GM18517 (cell line): Measurements from ENCODE around the gene NUP210.

ENCODE experiments used
- ATAC-seq: cut with Tn5 transposase; IDR thresholded peaks from one replicate; pipeline ENCODE4 v1.9.1; 2021; ENCODE audit warnings: mild to moderate bottlenecking, moderate library complexity; ENCODE audit not compliant: unreplicated experiment

NUP210 gene

DNA sequence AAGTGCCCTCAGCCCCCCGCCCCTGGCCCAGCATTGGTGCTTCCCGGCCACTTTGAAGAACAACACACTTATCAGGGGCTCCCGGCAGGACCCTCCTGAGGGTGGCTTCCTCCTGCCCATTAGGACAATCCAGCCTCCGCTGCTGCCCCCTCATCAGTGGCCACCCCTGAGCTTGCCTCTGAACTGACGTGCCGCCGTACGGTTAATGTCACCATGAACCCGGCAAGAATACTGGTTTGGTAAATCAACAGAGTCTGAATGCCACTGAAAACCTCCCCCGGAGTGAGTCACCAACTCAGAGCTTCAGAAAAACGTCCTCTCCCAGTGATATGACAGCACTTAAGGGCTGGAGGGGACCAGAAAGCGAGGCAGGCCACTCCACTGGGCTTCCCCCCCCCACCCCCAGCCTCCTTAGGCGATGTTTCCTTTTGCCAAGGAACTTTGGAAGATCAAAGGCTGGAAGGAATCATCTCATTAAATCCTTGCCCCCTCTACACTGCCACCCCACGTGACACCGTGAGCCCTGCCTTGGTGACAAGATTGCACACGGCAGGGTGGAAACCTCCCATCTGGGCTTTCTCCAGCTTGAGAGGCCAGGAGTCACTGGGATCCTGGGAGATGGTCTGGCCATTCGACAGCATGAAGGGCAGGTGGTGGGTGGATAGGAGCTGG lies 142.1 kb downstream of the NUP210 start:
- ATAC-seq: no peak

DNA sequence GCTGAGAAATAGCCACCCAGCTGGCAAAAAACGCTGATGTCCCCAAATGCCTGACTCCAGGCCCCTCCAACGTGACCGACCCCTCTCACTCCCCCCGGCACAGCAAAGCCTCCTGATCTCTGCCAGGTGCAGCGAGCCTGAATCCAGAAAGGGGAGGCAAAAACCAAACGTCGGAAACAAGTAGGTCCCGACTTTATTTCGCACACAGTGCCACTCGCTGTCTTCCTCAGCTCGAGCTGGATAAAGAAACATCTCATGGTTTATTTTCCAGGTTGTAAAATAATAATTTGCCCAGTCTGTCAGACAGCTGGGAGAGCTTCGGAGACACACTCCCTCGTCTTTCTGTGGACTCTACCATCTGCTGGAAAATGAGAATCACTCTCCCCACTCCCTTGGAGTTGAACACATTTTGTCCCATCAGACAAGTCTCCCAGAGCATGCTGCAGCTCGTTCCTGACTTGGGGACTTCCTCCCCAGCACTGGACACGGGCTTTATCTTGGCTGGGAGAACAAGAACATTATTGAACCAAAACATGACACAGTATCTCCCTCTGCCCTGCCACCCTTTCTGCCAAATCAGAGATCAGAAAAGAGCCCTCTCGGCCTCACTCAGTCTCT lies 142.8 kb downstream of the NUP210 start:
- no peak for ATAC-seq

DNA sequence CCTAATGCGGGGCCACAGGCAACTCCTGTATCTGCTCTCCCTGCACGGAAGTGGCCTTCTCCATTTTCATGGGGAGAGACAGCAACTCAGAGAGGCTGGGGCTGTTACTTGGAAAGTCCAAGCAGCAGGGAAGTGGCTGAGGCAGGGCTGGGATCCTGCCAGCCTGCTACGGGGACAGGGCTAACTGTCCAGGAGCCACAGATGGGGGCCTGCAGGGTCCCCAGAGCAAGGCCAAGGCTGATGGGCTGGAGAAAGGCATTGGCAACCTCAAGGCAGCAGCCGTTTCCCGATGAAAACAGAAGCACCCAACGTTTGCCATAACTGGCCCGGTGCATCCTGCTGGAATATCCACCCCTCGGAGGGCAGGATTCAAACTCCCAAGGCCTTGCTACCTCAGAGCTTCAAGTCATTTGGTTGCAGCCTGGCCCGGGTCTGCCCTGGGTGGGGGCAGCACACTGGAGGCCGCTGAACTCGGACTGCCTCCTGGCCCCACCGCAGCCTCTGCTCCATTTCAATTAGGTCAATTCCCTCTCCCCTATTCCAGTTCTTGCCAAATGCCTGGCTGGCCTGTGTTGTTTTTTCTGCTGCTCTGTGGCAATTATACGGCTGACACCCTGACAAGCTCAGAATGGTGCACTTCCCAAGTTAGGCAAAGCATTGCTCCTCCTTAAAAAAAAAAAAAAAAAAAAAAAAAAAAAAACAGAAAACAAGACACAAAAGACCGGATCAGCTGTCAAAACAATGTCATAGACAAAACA lies 143.5 kb downstream of the NUP210 start:
- no peak for ATAC-seq

DNA sequence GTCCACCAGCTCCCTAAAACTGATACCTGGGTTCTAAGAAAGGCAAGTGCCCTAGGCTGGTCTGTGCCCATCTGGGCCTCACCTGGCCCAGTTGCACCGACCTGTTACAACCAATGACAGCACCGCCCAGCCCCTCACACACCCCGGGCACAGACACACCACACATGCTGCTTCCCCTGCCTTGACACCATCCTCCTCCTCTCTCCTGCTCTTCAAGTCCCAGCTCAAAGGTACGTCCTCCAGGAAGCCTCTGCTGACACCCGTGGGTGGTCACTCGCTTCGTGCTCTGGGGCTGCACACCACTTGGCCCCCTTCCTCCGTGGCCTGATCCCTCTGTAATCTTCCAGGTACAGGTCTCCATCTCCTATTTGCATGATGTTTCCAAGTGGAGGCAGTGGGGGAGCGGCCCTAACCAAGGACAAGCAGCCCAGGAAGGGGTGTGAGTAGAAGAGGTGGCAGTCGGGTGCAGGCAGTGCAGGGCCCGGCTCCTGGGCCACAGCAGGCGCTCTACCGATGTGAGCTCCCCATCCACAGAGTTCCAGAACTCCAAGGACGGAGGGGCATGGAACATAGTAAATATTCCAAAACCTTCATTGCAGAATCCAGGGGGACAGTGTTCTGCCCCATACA lies 144.6 kb downstream of the NUP210 start:
- ATAC-seq: no peak

DNA sequence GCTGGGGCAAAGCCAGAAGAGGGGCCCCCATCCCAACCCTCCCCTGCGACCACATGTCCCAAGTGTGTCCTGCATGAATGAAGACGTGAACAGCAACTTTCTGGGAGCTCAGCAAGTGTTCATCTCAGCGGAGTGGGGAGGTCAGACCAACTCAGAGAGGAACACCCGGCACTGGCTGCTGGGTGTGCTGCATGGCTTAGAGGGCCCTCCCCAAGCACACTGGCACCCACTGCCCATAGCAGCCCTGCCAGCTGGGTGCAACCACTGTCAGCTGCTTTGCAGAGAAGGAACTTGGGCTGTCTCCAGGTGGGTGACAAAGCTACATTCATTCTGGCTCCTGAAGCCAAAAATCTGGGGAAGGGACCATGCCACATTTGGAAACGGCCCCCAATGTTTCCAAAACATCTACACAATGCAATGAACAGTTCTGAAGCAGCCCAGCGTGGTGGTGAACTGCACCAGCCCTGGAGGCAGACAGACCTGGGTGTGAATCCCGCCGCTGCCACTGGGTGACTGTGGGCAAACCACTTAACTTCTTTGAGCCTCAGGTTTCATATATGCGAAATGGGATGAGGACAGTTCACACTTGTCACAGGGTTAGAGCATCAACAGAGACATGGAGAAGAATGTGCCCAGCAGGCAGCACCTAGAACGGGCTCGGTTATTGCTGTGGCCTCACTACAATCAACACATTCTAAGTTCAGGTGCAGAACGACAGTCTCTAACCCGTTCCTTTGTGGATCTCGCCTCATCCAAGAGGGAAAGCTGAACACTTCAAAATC lies 145.4 kb downstream of the NUP210 start:
- no peak for ATAC-seq

DNA sequence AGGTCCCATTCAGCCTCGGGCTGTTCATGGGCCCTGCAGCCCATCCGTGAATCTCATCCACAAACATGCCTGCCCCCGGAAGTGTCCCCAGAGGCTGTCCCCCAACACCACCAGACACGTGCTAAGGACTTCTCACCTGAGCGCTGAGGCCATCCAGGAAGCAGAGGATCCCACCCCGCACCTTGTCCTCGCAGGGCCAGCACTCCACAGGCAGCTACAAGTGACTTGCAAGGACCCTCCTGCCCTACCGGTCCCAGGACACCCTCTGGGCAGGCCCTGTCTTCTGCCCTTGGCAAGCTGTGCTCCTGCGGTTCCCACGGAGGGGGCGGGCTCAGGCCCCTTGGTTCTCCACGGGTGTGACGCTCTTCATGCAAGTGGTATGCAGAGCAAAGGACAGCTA lies 146.0 kb downstream of the NUP210 start:
- no peak for ATAC-seq

DNA sequence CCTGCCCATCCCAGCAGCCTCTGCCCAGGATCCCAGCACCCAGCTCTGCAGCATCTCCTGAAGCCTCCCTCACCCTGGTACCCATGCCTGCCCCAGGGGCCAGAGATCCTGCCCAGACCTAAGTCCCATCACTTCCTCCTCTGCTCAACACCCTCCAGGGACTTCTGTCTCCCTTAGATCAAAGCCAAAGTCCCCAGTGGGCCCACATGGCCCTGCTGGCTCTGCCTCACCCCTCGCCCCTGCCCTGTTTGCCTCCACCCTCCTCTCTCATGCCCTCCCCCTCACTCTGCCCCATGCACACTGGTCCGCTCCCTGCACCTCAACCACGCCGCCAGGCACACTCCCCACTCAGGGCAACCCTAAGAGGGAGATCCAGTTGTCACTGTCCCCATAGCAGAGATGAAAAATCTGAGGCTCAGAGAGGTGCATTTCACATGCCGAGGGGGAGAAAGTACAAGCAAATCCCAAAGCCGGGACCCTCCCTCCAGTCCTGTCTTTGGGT lies 146.5 kb downstream of the NUP210 start:
- no peak for ATAC-seq

DNA sequence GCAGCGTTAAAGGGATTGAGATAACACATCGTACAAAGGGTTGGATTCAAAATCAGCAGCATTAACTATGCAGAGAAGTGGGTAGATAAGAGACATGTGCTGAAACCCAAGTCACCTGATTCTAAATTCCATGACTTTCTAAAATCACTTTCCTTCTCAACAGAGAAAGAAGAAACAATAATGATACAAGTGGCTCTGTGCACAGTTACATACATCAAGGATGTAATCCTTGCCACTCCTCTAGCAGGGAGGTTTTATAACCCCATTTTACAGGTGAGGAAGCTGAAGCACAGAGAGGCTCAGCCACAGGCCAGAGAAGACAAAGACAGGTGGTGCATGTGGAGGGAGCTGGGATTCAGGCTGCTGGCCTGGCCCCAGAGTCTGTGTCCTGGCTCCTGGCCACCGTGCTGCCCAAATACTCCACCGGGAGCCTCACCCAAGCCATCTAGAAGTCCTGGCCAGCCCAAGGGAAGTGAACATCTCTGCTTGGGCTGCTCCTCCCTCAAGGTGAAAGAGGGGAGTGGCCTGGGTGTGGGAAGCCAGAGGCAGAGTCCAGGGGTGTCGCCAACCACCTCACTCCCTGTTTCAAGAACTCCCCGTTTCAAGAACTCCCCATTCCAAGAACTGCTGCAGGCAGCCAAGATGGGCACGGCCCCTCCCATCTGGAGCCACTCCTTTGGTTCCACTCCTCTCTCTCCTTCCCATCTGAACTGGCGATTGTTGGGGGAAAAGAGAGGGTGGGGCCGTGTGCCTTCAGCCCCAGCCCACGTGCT lies 147.1 kb downstream of the NUP210 start:
- ATAC-seq: no peak

DNA sequence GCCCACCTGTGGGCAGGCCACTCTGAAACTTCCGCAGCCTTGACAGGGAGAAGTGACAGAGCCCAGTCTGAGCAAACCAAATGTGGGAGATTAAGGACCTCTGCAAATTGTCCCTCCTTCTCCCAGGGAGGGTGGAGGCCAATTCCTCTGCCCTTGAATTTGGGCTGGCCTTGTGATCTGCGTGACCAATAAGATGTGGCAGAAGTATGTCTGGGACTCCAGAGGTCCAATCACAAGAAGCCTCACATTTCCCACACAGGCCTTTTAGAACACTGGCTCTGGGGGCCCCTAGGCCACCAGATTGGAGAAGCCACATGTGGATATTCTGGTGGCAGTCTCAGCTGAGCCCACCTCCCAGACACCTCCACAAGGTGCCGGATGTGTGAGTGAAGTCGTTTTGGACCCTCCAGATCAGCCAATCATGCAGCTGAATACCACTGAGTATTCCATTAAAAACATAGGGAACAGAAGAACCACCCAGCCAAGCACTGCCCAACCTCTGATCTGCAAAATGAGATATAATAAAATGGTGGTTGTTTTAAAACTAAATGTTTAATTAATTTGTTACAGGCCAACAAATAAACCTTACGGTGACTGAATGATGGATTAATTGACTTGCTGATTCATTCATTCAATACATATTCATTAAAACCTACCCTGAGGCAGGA lies 150.3 kb downstream of the NUP210 start:
- no peak for ATAC-seq

DNA sequence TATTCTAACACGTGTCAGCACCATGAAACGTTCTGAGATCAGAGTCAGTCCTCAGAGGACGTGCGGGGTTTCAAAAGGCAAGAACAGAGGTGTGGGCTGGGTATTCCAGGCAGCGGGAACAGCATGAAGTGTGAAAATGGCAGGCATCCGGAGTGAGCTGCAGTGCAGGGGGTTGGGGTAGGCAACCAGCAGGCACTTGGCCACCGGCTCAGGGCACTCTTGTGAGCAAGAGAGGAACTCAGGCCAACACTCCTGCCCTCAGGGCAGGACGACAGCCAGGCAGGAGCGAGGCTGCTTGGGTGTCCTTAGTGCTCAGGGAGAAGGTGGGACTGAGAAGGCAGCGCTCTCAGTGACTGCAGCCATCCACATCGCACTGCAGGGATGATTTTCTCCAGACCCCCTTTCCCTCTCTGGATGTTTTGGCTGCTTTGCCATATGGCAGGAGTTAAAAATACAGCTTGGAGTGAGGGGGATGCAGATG lies 151.1 kb downstream of the NUP210 start:
- ATAC-seq: no peak

DNA sequence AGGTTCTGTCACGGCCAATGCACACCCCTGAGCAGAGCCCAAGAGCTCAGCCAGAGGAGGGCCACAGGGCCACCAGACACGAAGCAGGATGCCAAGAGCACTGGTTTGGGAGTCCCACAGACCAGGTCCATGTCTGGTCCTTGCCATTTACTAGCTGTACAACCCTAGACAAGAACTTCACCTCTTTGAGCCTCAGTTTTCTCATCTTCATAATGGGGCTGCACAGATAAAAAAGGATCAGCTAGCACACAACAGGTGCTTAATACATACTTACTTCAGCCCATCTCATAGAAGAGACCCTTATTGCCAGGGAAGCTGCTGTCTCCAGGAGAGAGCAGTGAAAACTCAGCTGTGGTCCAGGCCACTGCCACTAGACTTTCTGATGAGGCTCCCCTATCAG lies 152.0 kb downstream of the NUP210 start:
- ATAC-seq: no peak

DNA sequence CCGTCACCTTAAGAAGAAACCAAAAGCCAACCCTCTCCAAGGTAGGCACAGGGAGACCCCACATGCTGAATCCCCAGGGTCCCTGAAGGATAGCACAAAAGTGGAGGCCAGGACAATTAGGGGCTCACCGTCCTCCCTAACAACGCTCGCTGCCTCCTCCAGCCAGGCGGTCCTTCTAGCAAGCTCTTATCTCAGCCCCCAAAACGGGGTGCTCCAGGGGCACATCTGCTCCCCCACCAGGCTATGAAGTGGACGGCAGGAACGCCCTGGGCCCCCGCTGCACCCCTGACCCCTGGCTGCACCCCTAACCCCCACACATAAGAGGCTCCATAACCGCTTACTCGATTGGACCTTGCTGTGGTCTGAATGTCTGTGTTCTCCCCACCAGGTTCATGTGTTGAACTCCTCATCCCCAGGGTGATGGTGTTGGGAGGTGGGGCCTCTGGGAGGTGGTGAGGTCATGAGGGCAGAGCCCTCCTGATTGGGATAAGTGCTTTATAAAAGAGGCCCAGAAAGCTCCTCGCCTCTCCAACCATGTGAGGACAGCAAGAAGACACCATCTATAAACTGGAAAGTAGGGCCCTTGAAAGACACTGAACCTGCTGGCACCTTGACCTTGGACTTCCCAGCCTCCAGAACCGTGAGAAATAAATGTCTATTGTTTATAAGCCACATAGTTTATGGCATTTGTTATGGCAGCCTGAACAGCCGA lies 153.3 kb downstream of the NUP210 start:
- no peak for ATAC-seq
